ENCODE measurements around the gene GALNT7. TPM values are rescaled to one million over a fixed set of nuclear protein-coding genes. Genes with fewer than 3 reads are reported as not detected.

GALNT7 gene
- polyA plus RNA-seq, 3 donors = 12.3 to 29.0 (median 19.7) TPM

GRCh38 chr4:173307778-173308177, 139.2 kb downstream of the GALNT7 start:
- H3K27me3 ChIP-seq (ENCODE audit: control insufficient read depth in 2 of 2, insufficient read depth in 2 of 2, low read length in 2 of 2) = no peaks in the 10 kb centered on the region

GRCh38 chr4:173311368-173311767, 142.8 kb downstream of the GALNT7 start:
- Histone ChIP-seq H3K27ac (ENCODE audit: low read depth in 1 of 2, low read length in 2 of 2) (no peak overlapping the region), H3K36me3 (replicated peaks in 1 of 2; ENCODE audit: control insufficient read depth in 1 of 2, insufficient read depth in 2 of 2, low read length in 2 of 2) (peaks cover 61 to 95% of the 10 kb centered on the region in 2 donors), H3K79me2 (ENCODE audit: insufficient read depth, low read length) (no peaks in the 10 kb centered on the region), H2AFZ (ENCODE audit: insufficient read depth, low read depth, low read length, poor library complexity, severe bottlenecking) (no peak overlapping the region), H3K4me3 (replicated peaks in 1 of 3; ENCODE audit: low read depth in 2 of 3, low read length in 3 of 3) (no peak overlapping the region), H3K9me3 (replicated peaks in 1 of 2; ENCODE audit: control insufficient read depth in 1 of 2, insufficient read depth in 1 of 2, low read length in 2 of 2) (no peaks in the 10 kb centered on the region), H3K4me1 (ENCODE audit: control insufficient read depth in 1 of 2, insufficient read depth in 2 of 2, low read length in 2 of 2) (no peaks in the 10 kb centered on the region), H4K20me1 (ENCODE audit: insufficient read depth, low read length) (peaks cover 10% of the 10 kb centered on the region), H3K9ac (ENCODE audit: insufficient read depth, low read length, poor library complexity, severe bottlenecking) (no peak overlapping the region), H3K27me3 (ENCODE audit: control insufficient read depth in 2 of 2, insufficient read depth in 2 of 2, low read length in 2 of 2) (no peaks in the 10 kb centered on the region), H3K4me2 (replicated peaks; ENCODE audit: extremely low read depth, low read length, poor library complexity, severe bottlenecking) (no peak overlapping the region)
- no peak for TF ChIP-seq CTCF (IDR thresholded peaks at IDR 0.05)
- no peaks in the 10 kb centered on the region for H3K4me1 Mint-ChIP-seq
- no peak for DNase-seq
- WGBS (ENCODE audit: insufficient coverage) = 92% methylated on average over 2 of the region's 4 CpGs
- no peak overlapping the region for H3K4me3 Mint-ChIP-seq
- peaks cover 48 to 57% of the 10 kb centered on the region in 2 donors for H3K36me3 Mint-ChIP-seq
- no peak overlapping the region for H3K27ac Mint-ChIP-seq
- peaks cover 0 to 2% (median 0%) of the 10 kb centered on the region in 7 donors for H3K9me3 Mint-ChIP-seq
- no peaks in the 10 kb centered on the region for H3K27me3 Mint-ChIP-seq (ENCODE audit: low read depth in 3 of 3)
- intact Hi-C loops (cut with micrococcal nuclease) = loop anchor here in 1 of 2 donors (10.0 kb wide), 1 partner anchor 183 kb away; no protein-coding TSS in a partner anchor

More at GRCh38 chr4:173307778-173308177, 139.2 kb downstream of the GALNT7 start:
- Histone ChIP-seq H3K9me3 (replicated peaks in 1 of 2; ENCODE audit: control insufficient read depth in 1 of 2, insufficient read depth in 1 of 2, low read length in 2 of 2) (no peaks in the 10 kb centered on the region), H3K9ac (ENCODE audit: insufficient read depth, low read length, poor library complexity, severe bottlenecking) (no peak overlapping the region), H3K36me3 (replicated peaks in 1 of 2; ENCODE audit: control insufficient read depth in 1 of 2, insufficient read depth in 2 of 2, low read length in 2 of 2) (peaks cover 47 to 90% of the 10 kb centered on the region in 2 donors), H3K4me1 (ENCODE audit: control insufficient read depth in 1 of 2, insufficient read depth in 2 of 2, low read length in 2 of 2) (no peaks in the 10 kb centered on the region), H3K4me2 (replicated peaks; ENCODE audit: extremely low read depth, low read length, poor library complexity, severe bottlenecking) (no peak overlapping the region), H4K20me1 (ENCODE audit: insufficient read depth, low read length) (peaks cover 10% of the 10 kb centered on the region), H3K27ac (ENCODE audit: low read depth in 1 of 2, low read length in 2 of 2) (no peak overlapping the region), H3K79me2 (ENCODE audit: insufficient read depth, low read length) (no peaks in the 10 kb centered on the region), H2AFZ (ENCODE audit: insufficient read depth, low read depth, low read length, poor library complexity, severe bottlenecking) (no peak overlapping the region), H3K4me3 (replicated peaks in 1 of 3; ENCODE audit: low read depth in 2 of 3, low read length in 3 of 3) (no peak overlapping the region)
- no peak for DNase-seq
- Mint-ChIP-seq H3K4me1 (no peaks in the 10 kb centered on the region), H3K27me3 (ENCODE audit: low read depth in 3 of 3) (no peaks in the 10 kb centered on the region), H3K36me3 (peaks cover 62 to 85% of the 10 kb centered on the region in 2 donors), H3K4me3 (no peak overlapping the region), H3K9me3 (peaks cover 0 to 2% (median 0%) of the 10 kb centered on the region in 7 donors), H3K27ac (no peak overlapping the region)
- WGBS (ENCODE audit: insufficient coverage) = 90% methylated on average over 2 of the region's 3 CpGs
- TF ChIP-seq CTCF (IDR thresholded peaks at IDR 0.05) = no peak
- intact Hi-C loops (cut with micrococcal nuclease) = no loop called here
